IMR-90 (cell line): ENCODE measurements around the gene RAC3. TPM values are rescaled to one million over a fixed set of nuclear protein-coding genes. Genes with fewer than 3 reads are reported as not detected.

Source experiments
- ATAC-seq: fragments of 200-7000 bp; cut with Tn5 transposase; 2 replicates; pipeline ENCODE4 v1.9.1; 2020; ENCODE audit warnings: low read depth, mild to moderate bottlenecking, moderate library complexity
- BruUV-seq: library from RNA; stranded (reverse); fragments of 400-500 nt; replicated peaks from 2 replicates; lab custom pipeline; 2021; lab: Mats Ljungman, UMichigan
- CTCF ChIA-PET: fragments of 300-600 bp; formaldehyde crosslinking; extraction: SDS; loops from one replicate; lab custom pipeline; 2021; ENCODE audit warnings: antibody characterized with exemption; lab: Yijun Ruan, JAX
- POLR2A ChIA-PET: fragments of 300-600 bp; sonication (Branson Sonifier 250); formaldehyde crosslinking; loops from one replicate; lab custom pipeline; 2022; ENCODE audit warnings: antibody characterized with exemption; ENCODE audit not compliant: unreplicated experiment; lab: Charles Lee
- DNase-seq: peaks from one replicate; pipeline ENCODE4 v3.0.0; 2013
- H2AFZ ChIP-seq: replicated peaks from 2 replicates; pipeline ENCODE3; 2013; ENCODE audit warnings: low read length, mild to moderate bottlenecking; ENCODE audit not compliant: poor library complexity
- H2AK5ac ChIP-seq: 2 replicates; pipeline ENCODE4 v1.6.1; 2013; ENCODE audit warnings: low read depth, low read length, inconsistent platforms
- H2AK9ac ChIP-seq: replicated peaks from 2 replicates; pipeline ENCODE3; 2013; ENCODE audit warnings: mild to moderate bottlenecking, low read depth, low read length, moderate library complexity; ENCODE audit not compliant: poor library complexity
- H2BK120ac ChIP-seq: 2 replicates; pipeline ENCODE4 v1.6.1; 2013; ENCODE audit warnings: low read depth, low read length, inconsistent platforms
- H2BK15ac ChIP-seq: 3 replicates; pipeline ENCODE4 v1.6.1; 2013; ENCODE audit warnings: low read depth, low read length, inconsistent platforms
- H2BK20ac ChIP-seq: 2 replicates; pipeline ENCODE4 v1.6.1; 2013; ENCODE audit warnings: low read depth, mild to moderate bottlenecking, inconsistent platforms, low read length, moderate library complexity
- H2BK5ac ChIP-seq: 2 replicates; pipeline ENCODE4 v1.6.1; 2013; ENCODE audit warnings: mild to moderate bottlenecking, low read depth, low read length, inconsistent platforms; ENCODE audit not compliant: poor library complexity, severe bottlenecking
- H3K14ac ChIP-seq: replicated peaks from 2 replicates; pipeline ENCODE4 v1.6.1; 2013; ENCODE audit warnings: low read depth, low read length, inconsistent platforms
- H3K18ac ChIP-seq: 2 replicates; pipeline ENCODE4 v1.6.1; 2013; ENCODE audit warnings: low read depth, low read length, control low read depth
- H3K23ac ChIP-seq: 2 replicates; pipeline ENCODE4 v1.6.1; 2013; ENCODE audit warnings: low read depth, low read length, inconsistent platforms
- H3K27ac ChIP-seq: 2 replicates; pipeline ENCODE4 v1.5.1; 2013; ENCODE audit warnings: mild to moderate bottlenecking, control low read depth, low read length; ENCODE audit not compliant: insufficient read depth
- H3K27me3 ChIP-seq: 2 replicates; pipeline ENCODE4 v1.6.1; 2013; ENCODE audit warnings: low read length; ENCODE audit not compliant: control insufficient read depth, insufficient read depth
- H3K36me3 ChIP-seq: 2 replicates; pipeline ENCODE4 v1.6.1; 2013; ENCODE audit warnings: low read length, mixed read lengths; ENCODE audit not compliant: control insufficient read depth, insufficient read depth
- H3K4ac ChIP-seq: 2 replicates; pipeline ENCODE4 v1.6.1; 2013; ENCODE audit warnings: low read depth, low read length, inconsistent platforms
- H3K4me1 ChIP-seq: 2 replicates; pipeline ENCODE4 v1.6.1; 2013; ENCODE audit warnings: low read length, mixed read lengths; ENCODE audit not compliant: control insufficient read depth, insufficient read depth
- H3K4me2 ChIP-seq: 2 replicates; pipeline ENCODE4 v1.6.1; 2013; ENCODE audit warnings: low read depth, mild to moderate bottlenecking, control low read depth, low read length, moderate library complexity
- H3K4me3 ChIP-seq: 2 replicates; pipeline ENCODE4 v1.5.1; 2013; ENCODE audit warnings: low read depth, mild to moderate bottlenecking, control low read depth, low read length, moderate library complexity; ENCODE audit not compliant: insufficient read depth
- H3K56ac ChIP-seq: 2 replicates; pipeline ENCODE4 v1.6.1; 2013; ENCODE audit warnings: low read length, inconsistent platforms; ENCODE audit not compliant: insufficient read depth; ENCODE audit errors: extremely low read depth
- H3K79me1 ChIP-seq, 2 experiments: 2 replicates each; pipeline ENCODE4 v1.6.1; 2013; ENCODE audit warnings: low read length in 2 of 2, inconsistent platforms in 1 of 2, low read depth in 1 of 2
- H3K9ac ChIP-seq: 2 replicates; pipeline ENCODE4 v1.6.1; 2013; ENCODE audit warnings: low read depth, low read length, control low read depth
- H3K9me1 ChIP-seq: 2 replicates; pipeline ENCODE4 v1.6.1; 2013; ENCODE audit warnings: low read length, inconsistent platforms; ENCODE audit not compliant: insufficient read depth
- H3K9me3 ChIP-seq: 2 replicates; pipeline ENCODE4 v1.6.1; 2013; ENCODE audit warnings: low read length; ENCODE audit not compliant: control insufficient read depth, insufficient read depth
- H4K20me1 ChIP-seq: 2 replicates; pipeline ENCODE4 v1.6.1; 2013; ENCODE audit warnings: low read length, inconsistent platforms; ENCODE audit not compliant: insufficient read depth
- H4K5ac ChIP-seq: 2 replicates; pipeline ENCODE4 v1.6.1; 2013; ENCODE audit warnings: mild to moderate bottlenecking, low read depth, low read length, control low read depth
- H4K8ac ChIP-seq, 2 experiments: 2 replicates each; pipeline ENCODE4 v1.6.1; 2013; ENCODE audit warnings: low read depth in 2 of 2, low read length in 2 of 2, control low read depth in 1 of 2, inconsistent platforms in 1 of 2
- H4K91ac ChIP-seq: 2 replicates; pipeline ENCODE4 v1.6.1; 2013; ENCODE audit warnings: low read depth, low read length, inconsistent platforms; ENCODE audit not compliant: insufficient read depth
- BHLHE40 ChIP-seq: fragments of 150-350 bp; IDR thresholded peaks from 2 replicates; pipeline ENCODE4 v1.6.1; 2016; ENCODE audit warnings: mild to moderate bottlenecking, low read depth, low read length
- CEBPB ChIP-seq: IDR thresholded peaks from 2 replicates; pipeline ENCODE4 v1.6.1; 2012; ENCODE audit warnings: low read depth, low read length, improper control_type of control experiment
- CTCF ChIP-seq: conservative IDR thresholded peaks from 2 replicates; pipeline ENCODE4 v1.5.1; 2012; ENCODE audit warnings: mild to moderate bottlenecking, low read depth, low read length, improper control_type of control experiment
- FOS ChIP-seq: fragments of 150-350 bp; IDR thresholded peaks from 2 replicates; pipeline ENCODE4 v1.6.1; 2016; ENCODE audit warnings: low read depth, low read length
- MXI1 ChIP-seq: IDR thresholded peaks from 2 replicates; pipeline ENCODE4 v1.6.1; 2012; ENCODE audit warnings: low read depth, mild to moderate bottlenecking, low read length, moderate library complexity, borderline replicate concordance
- POLR2A ChIP-seq: IDR thresholded peaks from 2 replicates; pipeline ENCODE4 v1.6.1; 2012; ENCODE audit warnings: mild to moderate bottlenecking, low read depth, low read length
- RFX5 ChIP-seq: IDR thresholded peaks from 2 replicates; pipeline ENCODE4 v1.8.0; 2012; ENCODE audit warnings: low read depth, mild to moderate bottlenecking, low read length, moderate library complexity
- USF2 ChIP-seq: fragments of 150-350 bp; IDR thresholded peaks from 2 replicates; pipeline ENCODE4 v1.6.1; 2017; ENCODE audit warnings: mild to moderate bottlenecking, antibody characterized with exemption, low read length, low read depth
- WGBS, 2 experiments: methylation state at CpG; one replicate each; pipeline versions ENCODE4 v1.1.5 to v1.1.7; 2013; ENCODE audit warnings: missing lambda C conversion rate in 2 of 2; ENCODE audit not compliant: insufficient read length in 1 of 2; ENCODE audit errors: extremely low coverage in 2 of 2; 5-methylcytosine and 5-hydroxymethylcytosine counted together
- dilution Hi-C: fragments of 300-500 bp; cut with HindIII; formaldehyde crosslinking; loops from one replicate; pipeline ENCODE4 v1.14.3; 2018; ENCODE audit warnings: low sequenced_read_pairs; ENCODE audit not compliant: unreplicated experiment
- in situ Hi-C: fragments of 300-500 bp; cut with MboI; formaldehyde crosslinking; loops from 3 replicates; pipeline ENCODE4 v1.14.3; 2019; ENCODE audit warnings: low sequenced_read_pairs, inconsistent platforms, mixed read lengths
- intact Hi-C: fragments of 100-400 bp; cut with micrococcal nuclease; formaldehyde crosslinking; loops from 2 replicates; pipeline ENCODE4 v1.10.0; 2022
- polyA plus RNA-seq, 3 experiments: library from polyadenylated mRNA; depleted of rRNA; stranded (reverse); fragments of >200 nt; gene quantifications; 2 replicates each; pipeline ENCODE4 v1.2.3, GENCODE V29; 2012; ENCODE audit warnings: low replicate concordance in 1 of 3
- total RNA-seq: library from RNA; depleted of rRNA; stranded (reverse); fragments of >200 nt; gene quantifications from 2 replicates; pipeline ENCODE4 v1.2.3, GENCODE V29; 2012

The RAC3 gene
- total and polyA plus RNA-seq, 2 of the 4 experiments (the other 2 are of a cell fraction), result 5.7 to 23.4 TPM

GRCh38 chr17:82016875-82017459, 14.5 kb upstream of the RAC3 start:
- H3K27me3 ChIP-seq, result no peaks in the 10 kb centered on the region
- H3K18ac ChIP-seq, result no peak overlapping the region
- H2BK20ac ChIP-seq, result no peak overlapping the region
- H2AK9ac ChIP-seq, result no peak overlapping the region
- peaks cover 21% of the 10 kb centered on the region for H4K20me1 ChIP-seq
- H3K79me1 ChIP-seq, result peaks cover 3 to 28% of the 10 kb centered on the region in 2 experiments; a peak in 3 of 4 replicates
- no peak overlapping the region for H3K4me3 ChIP-seq
- no peak overlapping the region for H2AK5ac ChIP-seq
- ChIA-PET CTCF (no interaction called here), POLR2A (no interaction called here)
- ATAC-seq (no peak), DNase-seq (no peak)
- WGBS, 2 experiments, result 100% methylated on average over 4 of the region's 24 CpGs; no CpG with 5 or more reads in 1 of the 2 experiments
- no peak overlapping the region for H4K5ac ChIP-seq
- no TSS peak for BruUV-seq
- H3K27ac ChIP-seq, result no peak overlapping the region
- no peak overlapping the region for H2BK15ac ChIP-seq
- TF ChIP-seq BHLHE40, result no peak
- no peak for TF ChIP-seq CEBPB
- no peak for TF ChIP-seq POLR2A
- no peak for TF ChIP-seq FOS
- TF ChIP-seq RFX5, result no peak
- no peak for TF ChIP-seq USF2
- TF ChIP-seq CTCF, result no peak
- no peak for TF ChIP-seq MXI1
- H3K4me2 ChIP-seq, result no peak overlapping the region
- no peaks in the 10 kb centered on the region for H3K9me1 ChIP-seq
- no peak overlapping the region for H3K9ac ChIP-seq
- no peak overlapping the region for H4K91ac ChIP-seq
- H3K9me3 ChIP-seq, result no peaks in the 10 kb centered on the region
- H3K4me1 ChIP-seq, result peaks cover 6% of the 10 kb centered on the region
- H3K36me3 ChIP-seq, result peaks cover 8% of the 10 kb centered on the region; the same call in 1 of the 2 replicates
- H3K56ac ChIP-seq, result no peak overlapping the region
- H2BK120ac ChIP-seq, result no peak overlapping the region
- in situ Hi-C loops (loop anchor here (5.0 kb wide), 1 partner anchor 50 kb away; no protein-coding TSS in a partner anchor), intact Hi-C loops (no loop called here), dilution Hi-C loops (no loop called here)
- no peak overlapping the region for H3K4ac ChIP-seq
- H2AFZ ChIP-seq, result no peak overlapping the region
- no peak overlapping the region for H3K14ac ChIP-seq
- H2BK5ac ChIP-seq, result no peak overlapping the region
- H4K8ac ChIP-seq, result no peak overlapping the region
- no peak overlapping the region for H3K23ac ChIP-seq
